GM15510 (cell line): ENCODE measurements around the gene ABCE1.

ENCODE experiments used
- POLR2A ChIP-seq: IDR thresholded peaks from 3 replicates; pipeline ENCODE4 v1.6.1; 2011; ENCODE audit warnings: borderline replicate concordance; ENCODE audit not compliant: insufficient read length; ENCODE audit errors: extremely low read depth

ABCE1 gene

DNA sequence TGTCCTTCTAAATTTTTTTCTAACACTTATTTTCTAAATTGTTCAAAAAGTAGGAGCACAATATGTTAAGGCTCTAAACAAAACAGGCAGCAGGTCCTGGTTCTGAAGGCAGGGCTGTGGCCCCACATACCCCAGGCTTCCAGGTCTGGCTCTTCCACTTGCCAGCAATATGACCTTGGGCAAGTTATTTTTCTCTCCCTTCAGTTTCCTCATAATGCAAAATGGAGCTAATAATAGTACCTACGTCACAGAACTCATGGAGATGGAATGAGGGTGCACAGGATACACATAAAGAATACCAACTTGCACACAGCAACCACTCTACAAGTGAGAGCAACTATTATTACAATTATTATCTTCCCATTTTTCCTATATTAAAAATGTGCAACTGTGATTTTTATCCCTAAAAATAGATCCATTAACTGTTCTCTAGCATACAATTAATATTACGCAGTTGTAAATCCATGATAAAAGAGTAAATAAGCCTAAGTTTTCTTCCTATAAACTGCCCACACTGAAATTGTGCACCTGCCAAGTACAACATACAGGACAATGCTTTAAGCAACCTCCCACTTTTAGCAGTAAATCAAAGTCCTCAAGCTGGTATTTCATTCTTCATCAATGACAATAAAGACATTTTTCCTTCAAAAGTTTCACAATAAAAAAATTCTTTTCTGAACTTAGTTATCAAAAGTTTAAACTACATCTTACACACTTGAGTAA is 55.2 kb downstream of the ABCE1 start:
- TF ChIP-seq POLR2A, result no peak

DNA sequence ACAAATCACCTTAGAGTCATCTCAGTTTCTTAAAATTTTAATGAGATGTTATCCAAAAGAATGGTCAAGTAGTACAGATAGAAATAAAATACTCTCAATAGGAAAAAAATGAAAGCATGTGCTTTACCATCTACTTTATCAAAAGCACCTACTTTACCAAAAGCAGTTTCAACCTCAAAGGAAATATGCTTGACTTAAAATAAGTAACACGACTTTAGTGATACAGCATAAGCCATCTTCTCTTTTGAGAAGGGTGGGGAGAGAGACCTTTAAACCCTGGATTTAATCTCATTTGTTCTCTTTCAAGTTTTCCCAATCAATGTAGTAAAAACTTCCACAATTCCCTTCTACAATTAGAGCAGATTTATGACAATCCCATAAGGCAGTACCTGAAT is 55.8 kb downstream of the ABCE1 start:
- no peak for TF ChIP-seq POLR2A

DNA sequence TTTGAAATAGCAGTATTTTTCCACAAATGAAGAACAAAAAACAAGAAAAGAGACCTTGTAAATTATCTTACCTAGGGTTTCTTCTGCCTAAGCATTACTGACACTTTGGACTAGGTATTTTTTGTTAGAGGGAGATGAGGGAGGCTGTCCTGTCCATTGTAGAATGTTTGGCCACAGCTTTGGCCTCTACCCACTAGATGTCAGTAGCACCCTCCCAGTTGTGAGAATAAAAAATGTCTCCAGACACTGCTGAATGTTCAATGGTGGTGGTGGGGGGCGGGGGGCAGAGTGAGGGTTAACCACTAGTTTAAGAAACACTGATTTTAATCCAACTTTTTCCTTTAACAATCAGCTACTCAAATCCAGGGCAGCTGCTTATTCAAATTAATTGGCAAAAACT is 56.5 kb downstream of the ABCE1 start:
- no peak for TF ChIP-seq POLR2A

DNA sequence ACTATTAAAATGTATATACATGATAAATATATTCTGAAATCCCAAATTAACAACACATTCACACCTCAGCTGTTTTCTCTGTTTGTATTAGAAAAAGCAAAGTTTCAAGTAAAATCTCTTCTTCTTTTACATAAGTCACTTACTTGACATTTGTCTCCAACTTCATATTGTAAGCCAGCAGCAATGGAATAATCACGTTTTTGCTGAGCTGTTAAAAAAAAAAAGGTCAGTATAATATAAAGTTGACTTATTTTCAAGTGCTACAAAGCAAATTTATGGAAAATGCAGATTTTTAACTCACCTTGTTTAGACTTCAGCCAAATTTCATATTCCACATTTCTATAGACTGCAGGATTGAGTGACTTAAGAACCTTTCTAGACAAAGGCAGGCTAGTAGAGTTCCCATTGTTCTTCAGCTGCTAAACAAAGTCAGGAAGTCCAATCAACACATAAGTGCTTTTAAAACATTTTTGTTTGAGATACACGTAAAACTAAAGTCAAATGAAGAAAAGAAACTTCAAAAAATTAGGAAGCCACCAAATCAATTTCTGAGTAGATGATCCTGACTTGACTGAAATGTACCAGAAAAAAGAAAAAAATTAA is 57.3 kb downstream of the ABCE1 start:
- no peak for TF ChIP-seq POLR2A

DNA sequence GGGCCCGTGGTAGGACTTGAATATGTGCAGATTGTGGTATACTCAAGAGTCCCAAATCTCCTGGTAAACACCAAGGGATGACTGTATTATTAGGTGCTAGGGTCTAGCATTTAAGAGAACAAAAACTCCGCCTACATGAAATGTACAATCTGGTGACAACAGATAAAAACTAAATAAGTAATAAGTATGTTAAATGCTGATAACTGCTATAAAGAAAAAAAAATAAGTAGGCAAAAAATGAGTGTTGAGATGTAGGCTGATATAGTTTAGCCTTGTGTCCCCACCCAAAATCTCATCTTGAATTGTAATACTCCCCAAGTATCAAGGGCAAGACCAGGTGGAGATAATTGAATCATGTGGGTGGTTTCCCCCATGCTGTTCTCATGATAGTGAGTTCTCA is 58.9 kb downstream of the ABCE1 start:
- no peak for TF ChIP-seq POLR2A

DNA sequence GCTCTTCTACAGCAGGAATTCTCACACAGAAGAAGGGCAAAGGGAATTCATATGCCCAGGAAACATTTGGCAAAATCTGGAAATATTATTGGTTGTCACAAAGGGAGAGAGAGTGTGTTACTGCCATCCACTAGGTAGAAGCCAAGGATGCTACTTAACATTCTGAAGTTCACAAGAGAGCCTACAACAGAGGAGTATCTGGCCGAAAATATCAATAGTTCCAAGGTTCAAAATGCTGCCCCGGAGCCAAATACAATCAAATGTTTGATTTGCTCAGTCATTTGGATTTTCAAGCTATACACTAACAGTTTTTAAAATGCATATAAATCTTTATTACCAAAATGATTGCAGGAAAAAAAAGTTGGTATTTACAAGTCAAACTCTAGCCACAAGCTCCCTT is 63.4 kb downstream of the ABCE1 start:
- TF ChIP-seq POLR2A, result no peak

DNA sequence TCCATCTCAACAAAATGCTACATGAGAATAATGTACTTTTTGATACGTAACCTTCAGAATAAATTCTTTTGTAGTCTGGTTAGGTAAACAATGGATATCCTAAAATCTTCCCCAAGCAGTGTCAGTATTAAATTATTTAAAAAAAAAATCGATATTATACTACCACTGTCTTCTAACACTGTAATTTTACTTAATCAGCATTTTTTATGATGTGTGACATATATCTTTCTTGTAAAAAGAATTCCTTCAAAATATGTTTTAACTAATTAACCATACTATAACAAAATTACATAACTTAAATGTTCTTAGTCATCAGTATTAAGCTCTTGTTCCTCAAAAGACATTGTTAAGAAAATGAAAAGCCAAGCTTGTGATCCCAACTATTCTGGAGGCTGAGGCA is 69.8 kb downstream of the ABCE1 start:
- no peak for TF ChIP-seq POLR2A

DNA sequence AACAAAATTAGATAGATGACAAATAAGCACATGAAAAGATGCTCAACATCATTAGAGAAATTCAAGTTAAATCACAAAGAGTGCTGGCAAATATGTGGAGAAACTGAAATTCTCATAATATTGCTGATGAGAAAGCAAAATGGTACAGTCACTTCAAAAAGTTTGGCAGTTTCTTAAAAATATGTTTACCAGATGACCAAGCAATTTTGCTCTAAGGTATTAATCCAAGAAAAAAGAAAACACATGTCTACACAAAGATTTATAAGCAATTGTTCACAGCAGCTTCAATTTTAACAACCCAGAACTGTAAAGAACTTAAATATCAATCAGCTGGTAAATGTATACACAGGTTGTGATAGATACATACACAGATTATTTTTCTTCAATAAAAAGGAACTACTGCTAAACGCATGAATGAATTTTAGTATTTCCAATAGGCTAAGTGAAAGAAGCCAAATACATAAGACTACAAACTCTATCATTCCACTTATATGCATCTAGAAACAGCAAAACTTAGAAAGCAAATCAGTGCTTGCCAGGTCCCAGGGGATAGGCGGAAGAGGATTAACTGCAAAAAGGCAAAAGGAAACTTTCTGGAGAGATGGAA is 70.6 kb downstream of the ABCE1 start:
- TF ChIP-seq POLR2A, result no peak

DNA sequence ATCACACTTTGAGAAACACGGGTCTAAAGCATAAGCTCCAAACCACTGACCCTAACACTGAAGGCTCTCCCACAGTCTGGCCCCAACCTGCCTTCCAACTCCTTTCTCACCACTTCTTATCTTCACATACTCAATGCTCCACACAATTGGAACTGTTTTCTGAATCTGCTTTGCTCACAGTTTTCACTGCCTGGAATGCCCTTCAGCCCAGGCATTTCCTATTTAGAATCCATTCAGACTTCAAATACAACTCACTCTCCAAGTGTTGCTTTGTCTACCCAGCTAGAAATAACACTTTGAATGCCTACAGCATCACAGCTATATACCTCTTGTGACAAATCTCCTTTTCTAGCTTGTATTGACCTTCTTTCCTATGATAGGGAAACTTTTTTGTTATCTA is 72.1 kb downstream of the ABCE1 start:
- no peak for TF ChIP-seq POLR2A

DNA sequence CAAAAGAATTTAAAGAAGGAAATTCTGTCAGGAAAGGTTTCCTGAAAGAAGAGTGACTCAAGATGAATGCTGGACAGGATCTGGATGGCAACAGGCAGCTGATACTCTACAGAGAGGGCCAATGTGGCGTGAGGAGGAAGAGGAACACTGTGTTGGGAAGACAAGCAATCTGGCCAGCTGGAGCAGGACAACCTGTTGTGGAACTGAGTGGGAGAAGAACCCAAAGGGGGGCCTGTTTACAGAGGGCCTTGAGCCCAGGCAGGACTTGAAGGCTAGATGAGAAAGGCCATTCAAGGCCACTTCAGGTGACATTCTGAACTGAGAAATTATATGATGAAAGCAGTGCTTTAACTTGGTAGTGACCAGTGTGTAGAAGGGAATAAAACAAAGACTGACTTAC is 73.8 kb downstream of the ABCE1 start:
- TF ChIP-seq POLR2A, result no peak

DNA sequence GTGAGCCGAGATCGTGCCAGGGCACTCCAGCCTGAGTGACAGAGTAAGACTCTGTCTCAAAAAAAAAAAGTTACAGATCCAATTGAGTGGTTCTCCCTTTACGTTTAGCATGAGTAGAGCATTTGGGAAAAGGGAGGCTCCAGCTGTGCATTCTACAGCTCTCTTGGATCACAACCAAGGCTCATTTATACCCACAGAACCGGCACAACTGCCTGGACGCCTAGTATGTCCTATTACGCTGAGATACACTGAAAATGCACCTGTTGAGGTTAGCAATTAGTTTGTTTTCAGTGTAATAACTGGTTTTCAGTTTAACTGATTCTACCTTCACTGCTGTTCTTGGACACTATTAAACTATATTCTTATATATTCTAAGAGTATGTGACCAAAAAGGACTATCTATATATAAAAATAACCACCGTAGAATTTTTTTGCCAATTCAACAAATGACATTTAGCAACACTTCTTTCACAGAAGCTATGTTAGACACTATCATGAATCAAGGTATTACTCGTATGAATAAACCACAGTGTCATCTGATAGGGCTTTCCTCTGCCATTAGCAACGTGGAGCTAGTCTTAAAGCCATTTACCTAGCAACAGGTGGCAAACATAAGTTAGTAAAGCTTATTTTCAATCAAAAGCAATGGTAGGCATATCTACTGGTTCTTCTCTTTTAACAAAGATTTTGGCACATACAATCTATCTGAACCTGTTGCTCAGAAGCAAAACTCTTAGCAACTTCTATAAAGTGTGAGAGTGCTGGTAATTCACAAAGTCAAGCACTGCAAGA is 78.7 kb downstream of the ABCE1 start:
- no peak for TF ChIP-seq POLR2A

DNA sequence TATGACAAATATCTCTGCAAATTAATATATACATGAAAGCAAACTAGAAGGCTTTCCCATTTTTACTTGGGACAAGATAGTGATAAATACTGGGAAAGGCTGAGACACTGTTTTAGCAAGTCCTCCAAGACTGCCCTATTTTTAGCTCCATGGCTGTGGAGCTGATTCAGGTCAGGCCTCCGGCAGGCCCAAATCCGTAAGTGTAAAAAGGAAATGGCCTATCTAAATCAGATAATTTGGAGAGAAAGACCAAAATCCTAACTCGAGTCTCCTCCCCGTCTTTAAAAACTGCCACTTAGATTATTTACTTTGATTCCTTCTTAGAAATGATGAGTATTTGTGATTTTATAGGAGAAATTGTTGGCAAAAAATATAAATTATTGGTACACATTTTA is 79.4 kb downstream of the ABCE1 start:
- TF ChIP-seq POLR2A, result no peak

DNA sequence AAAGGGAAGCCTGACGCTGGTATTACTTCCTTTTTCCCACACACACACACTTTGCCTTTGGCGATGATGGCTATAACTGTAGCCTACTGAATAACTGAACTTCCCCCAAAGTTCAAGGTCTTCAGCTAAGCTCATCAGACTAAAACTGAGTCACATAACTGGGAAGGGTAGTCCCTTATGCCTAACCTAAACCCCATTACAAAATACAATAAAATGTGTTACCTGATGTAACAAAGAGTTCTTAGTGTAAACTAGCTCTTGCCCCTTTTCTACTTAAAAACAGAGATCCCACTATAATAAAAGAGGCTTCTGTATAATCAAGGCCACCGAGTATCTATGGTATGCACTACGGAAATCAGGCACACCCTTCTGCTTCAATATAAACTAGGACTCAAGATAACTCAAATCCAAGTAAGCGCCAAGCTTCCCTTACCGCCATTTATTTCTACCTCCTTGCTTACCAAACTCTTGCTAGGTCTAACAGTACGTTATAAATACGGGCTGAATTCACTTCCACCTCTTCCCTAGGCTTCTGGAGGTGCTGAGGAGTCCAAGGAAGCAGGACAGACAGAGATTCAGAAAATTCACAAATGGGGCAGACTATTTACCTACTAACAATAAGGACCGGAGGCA is 79.9 kb downstream of the ABCE1 start:
- TF ChIP-seq POLR2A, result peak; percentile 12

DNA sequence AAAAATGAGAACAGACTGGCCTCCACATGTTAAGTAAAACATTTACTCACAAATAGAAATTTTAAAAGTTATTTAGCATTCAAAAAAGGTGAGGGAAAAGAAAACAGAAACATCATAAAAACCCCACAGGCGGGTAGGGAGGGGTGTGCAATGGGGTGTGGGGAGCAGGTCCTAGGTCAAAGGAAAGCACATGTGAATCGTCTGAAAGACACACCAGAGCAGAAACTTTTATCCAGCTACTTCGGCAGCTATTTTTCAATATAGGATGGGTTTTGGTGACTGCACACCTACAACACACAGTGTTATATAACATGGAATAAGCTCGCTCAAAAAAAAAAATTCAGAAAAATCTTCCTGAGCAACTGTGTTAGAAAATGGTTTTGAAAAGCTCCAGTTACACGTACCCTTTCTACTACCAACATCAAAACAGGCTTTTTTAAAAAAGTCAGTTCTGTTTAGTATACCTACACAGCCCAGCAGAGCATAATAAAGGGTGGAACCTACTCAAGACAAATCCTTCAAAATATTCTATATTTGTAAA is 80.7 kb downstream of the ABCE1 start:
- TF ChIP-seq POLR2A, result no peak
